GM23248 (cell line): Measurements from ENCODE around the gene CTNNA3. TPM values are rescaled to one million over a fixed set of nuclear protein-coding genes. Genes with fewer than 3 reads are reported as not detected.

ENCODE experiments used
- DNase-seq: peaks from one replicate; pipeline ENCODE4 v3.0.0-alpha.2; 2015
- H2AFZ ChIP-seq: fragments of 200-600 bp; sonication (generic); 2 replicates; pipeline ENCODE4 v1.6.1; 2016; ENCODE audit warnings: antibody characterized with exemption
- H3F3A ChIP-seq: fragments of 200-600 bp; sonication (generic); 2 replicates; pipeline ENCODE4 v1.6.1; 2016; ENCODE audit warnings: mild to moderate bottlenecking, antibody characterized with exemption, mixed run types; ENCODE audit not compliant: insufficient read depth
- H3K27ac ChIP-seq: fragments of 200-600 bp; sonication (generic); 2 replicates; pipeline ENCODE4 v1.5.1; 2016; ENCODE audit warnings: mild to moderate bottlenecking
- H3K27me3 ChIP-seq: fragments of 200-600 bp; sonication (generic); replicated peaks from 2 replicates; pipeline ENCODE4 v1.6.1; 2016; ENCODE audit warnings: mild to moderate bottlenecking; ENCODE audit not compliant: insufficient read depth
- H3K36me3 ChIP-seq: fragments of 200-600 bp; sonication (generic); 2 replicates; pipeline ENCODE4 v1.6.1; 2016; ENCODE audit warnings: low read depth, mild to moderate bottlenecking
- H3K4me1 ChIP-seq: fragments of 200-600 bp; sonication (generic); 2 replicates; pipeline ENCODE4 v1.6.1; 2016; ENCODE audit warnings: mild to moderate bottlenecking; ENCODE audit not compliant: insufficient read depth
- H3K4me2 ChIP-seq: fragments of 200-600 bp; sonication (generic); one replicate; pipeline ENCODE4 v1.6.1; 2016; ENCODE audit warnings: mild to moderate bottlenecking; ENCODE audit not compliant: unreplicated experiment
- H3K4me3 ChIP-seq: fragments of 200-600 bp; sonication (generic); 2 replicates; pipeline ENCODE4 v1.5.1; 2016; ENCODE audit warnings: mild to moderate bottlenecking
- H3K79me2 ChIP-seq: fragments of 200-600 bp; sonication (generic); 2 replicates; pipeline ENCODE4 v1.6.1; 2016; ENCODE audit warnings: mild to moderate bottlenecking; ENCODE audit not compliant: insufficient read depth
- H3K9ac ChIP-seq: fragments of 200-600 bp; sonication (generic); 2 replicates; pipeline ENCODE4 v1.6.1; 2016; ENCODE audit warnings: mild to moderate bottlenecking
- H3K9me2 ChIP-seq: fragments of 200-600 bp; sonication (generic); 2 replicates; pipeline ENCODE4 v1.6.1; 2016; ENCODE audit warnings: mixed run types, mild to moderate bottlenecking, moderate library complexity; ENCODE audit not compliant: insufficient read depth
- H3K9me3 ChIP-seq: fragments of 200-600 bp; sonication (generic); one replicate; pipeline ENCODE4 v1.6.1; 2017; ENCODE audit warnings: low read depth
- H4K20me1 ChIP-seq: fragments of 200-600 bp; sonication (generic); 2 replicates; pipeline ENCODE4 v1.6.0; 2016; ENCODE audit not compliant: insufficient read depth
- EZH2 ChIP-seq: fragments of 200-600 bp; sonication (generic); IDR thresholded peaks from 2 replicates; pipeline ENCODE4 v1.6.1; 2018; ENCODE audit warnings: antibody characterized with exemption, mild to moderate bottlenecking; ENCODE audit not compliant: insufficient read depth, poor library complexity, severe bottlenecking
- EZH2phosphoT487 ChIP-seq: fragments of 200-600 bp; sonication (generic); IDR thresholded peaks from 2 replicates; pipeline ENCODE4 v1.6.1; 2018; ENCODE audit warnings: antibody characterized with exemption, moderate library complexity, mild to moderate bottlenecking, low read depth; ENCODE audit not compliant: insufficient read depth
- WGBS, 2 experiments: methylation state at CpG; one replicate each; pipeline ENCODE4 v1.1.6; 2015 to 2017; ENCODE audit warnings: low lambda C conversion rate in 2 of 2, low coverage in 1 of 2; ENCODE audit errors: missing lambda C conversion rate in 2 of 2; 5-methylcytosine and 5-hydroxymethylcytosine counted together
- in situ Hi-C: fragments of 300-500 bp; cut with MboI; formaldehyde crosslinking; loops from 2 replicates; pipeline ENCODE4 v1.15.0; 2020
- polyA plus RNA-seq: library from polyadenylated mRNA; unstranded; fragments of >200 nt; fragmentation: Nextera tagmentation; extraction: Ambion mirVana; gene quantifications from 2 replicates; pipeline ENCODE4 v1.2.1, GENCODE V29; 2016
- total RNA-seq: library from RNA; depleted of rRNA; stranded (reverse); fragments of >200 nt; shearing (Covaris generic); gene quantifications from 2 replicates; pipeline ENCODE4 v1.2.3, GENCODE V29; 2014; rRNA removed

The CTNNA3 gene
- not detected in 2 replicates for total RNA-seq
- polyA plus RNA-seq, result not detected in 2 replicates

GRCh38 chr10:67696029-67696428, at the start of gene CTNNA3:
Gene CTNNA3, minus strand, starts transcription at chr10:67696195.
- no peak within 1 kb of the TSS for H3K4me3 ChIP-seq
- TF ChIP-seq EZH2 (no peak), EZH2phosphoT487 (no peak)
- no peak within 1 kb of the TSS for H3K4me2 ChIP-seq

DNA sequence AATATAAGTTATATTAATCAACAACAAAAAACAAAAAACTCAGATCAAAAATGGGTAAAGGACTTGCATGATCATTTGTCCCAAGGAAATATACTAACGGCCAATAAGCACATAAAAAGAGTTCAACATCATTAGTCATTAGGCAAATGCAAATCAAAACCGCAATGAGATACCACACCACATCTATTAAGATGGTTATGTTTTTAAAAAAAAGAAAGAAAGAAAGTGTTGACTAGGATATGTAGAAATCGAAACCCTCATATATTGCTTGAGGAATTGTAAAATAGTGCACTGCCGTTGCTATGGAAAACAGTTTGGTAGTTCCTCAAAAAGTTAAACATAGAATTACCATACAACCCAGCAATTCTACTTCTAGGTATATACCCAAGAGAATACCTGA, 39.4 kb upstream of the CTNNA3 start:
- WGBS, 2 experiments, result 40 to 46% methylated on average over 4 of the region's 4 CpGs
- TF ChIP-seq EZH2 (no peak), EZH2phosphoT487 (no peak)
- no peaks in the 10 kb centered on the region for H3K79me2 ChIP-seq
- H3K4me1 ChIP-seq, result no peaks in the 10 kb centered on the region
- no peaks in the 10 kb centered on the region for H3K9me3 ChIP-seq
- H4K20me1 ChIP-seq, result no peaks in the 10 kb centered on the region
- no peaks in the 10 kb centered on the region for H3K27me3 ChIP-seq
- no peaks in the 10 kb centered on the region for H3K9me2 ChIP-seq
- no peak for DNase-seq
- H3K4me2 ChIP-seq, result no peak overlapping the region
- H3K36me3 ChIP-seq, result no peaks in the 10 kb centered on the region
- no peak overlapping the region for H3K9ac ChIP-seq
- in situ Hi-C loops, result no loop called here
- no peak overlapping the region for H3K27ac ChIP-seq
- no peak overlapping the region for H2AFZ ChIP-seq
- H3F3A ChIP-seq, result no peaks in the 10 kb centered on the region
- H3K4me3 ChIP-seq, result no peak overlapping the region

More at GRCh38 chr10:67696029-67696428, at the start of gene CTNNA3:
- in situ Hi-C loops, result no loop called here
- Histone ChIP-seq H3K27me3 (peaks cover 29% of the 10 kb centered on the region), H2AFZ (no peak within 1 kb of the TSS), H3K79me2 (no peaks in the 10 kb centered on the region), H3K36me3 (no peaks in the 10 kb centered on the region), H4K20me1 (no peaks in the 10 kb centered on the region), H3K4me1 (no peaks in the 10 kb centered on the region), H3K9me2 (no peaks in the 10 kb centered on the region), H3K27ac (no peak within 1 kb of the TSS), H3K9me3 (no peaks in the 10 kb centered on the region), H3F3A (no peaks in the 10 kb centered on the region), H3K9ac (no peak within 1 kb of the TSS)
- 3 to 4% methylated on average over 6 of the region's 6 CpGs for WGBS, 2 experiments
- DNase-seq, result no peak

GRCh38 chr10:67733511-67733910, 37.5 kb upstream of the CTNNA3 start:
- WGBS, 2 experiments, result 44 to 63% methylated on average over 1 of the region's 1 CpG

GRCh38 chr10:67725567-67725966, 29.6 kb upstream of the CTNNA3 start:
- Histone ChIP-seq H4K20me1 (no peaks in the 10 kb centered on the region), H3K36me3 (no peaks in the 10 kb centered on the region), H3K4me1 (no peaks in the 10 kb centered on the region), H3K4me3 (no peak overlapping the region), H3K27ac (no peak overlapping the region), H3K9me3 (no peaks in the 10 kb centered on the region), H2AFZ (no peak overlapping the region), H3K4me2 (no peak overlapping the region), H3K9me2 (no peaks in the 10 kb centered on the region), H3F3A (no peaks in the 10 kb centered on the region), H3K79me2 (no peaks in the 10 kb centered on the region), H3K27me3 (no peaks in the 10 kb centered on the region; the same call in 1 of the 2 replicates), H3K9ac (no peak overlapping the region)
- in situ Hi-C loops, result no loop called here
- 55 to 59% methylated on average over 2 of the region's 2 CpGs for WGBS, 2 experiments
- TF ChIP-seq EZH2phosphoT487 (no peak), EZH2 (no peak)
- no peak for DNase-seq

More at GRCh38 chr10:67733511-67733910, 37.5 kb upstream of the CTNNA3 start:
- Histone ChIP-seq H3K27ac (no peak overlapping the region), H3K27me3 (no peaks in the 10 kb centered on the region), H3K9ac (no peak overlapping the region), H3K4me3 (no peak overlapping the region), H3K9me3 (no peaks in the 10 kb centered on the region), H3K4me1 (no peaks in the 10 kb centered on the region), H4K20me1 (no peaks in the 10 kb centered on the region), H3K36me3 (no peaks in the 10 kb centered on the region), H3K79me2 (no peaks in the 10 kb centered on the region), H3F3A (no peaks in the 10 kb centered on the region), H3K4me2 (no peak overlapping the region), H3K9me2 (no peaks in the 10 kb centered on the region), H2AFZ (no peak overlapping the region)
- in situ Hi-C loops, result no loop called here
- TF ChIP-seq EZH2phosphoT487 (no peak), EZH2 (no peak)
- DNase-seq, result no peak

DNA sequence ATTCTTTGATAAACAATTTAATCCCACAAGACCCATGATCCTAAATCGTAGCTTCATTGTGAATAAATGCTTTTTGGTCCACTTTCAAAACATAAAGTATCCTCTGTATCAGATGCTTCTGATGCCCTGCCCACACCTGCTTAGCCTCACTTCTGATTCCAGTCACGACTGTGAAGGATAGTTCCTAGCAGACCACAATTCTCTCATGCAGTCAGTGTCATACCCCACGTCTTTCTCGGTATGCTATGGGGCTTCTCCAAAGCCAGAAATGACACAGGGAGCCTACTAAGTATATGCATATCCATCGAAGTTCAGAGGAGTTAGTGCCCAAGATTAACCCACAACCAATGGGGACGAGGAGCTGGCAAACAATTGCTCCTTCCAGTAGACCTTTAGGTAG, 27.6 kb upstream of the CTNNA3 start:
- no peaks in the 10 kb centered on the region for H3K36me3 ChIP-seq
- TF ChIP-seq EZH2 (no peak), EZH2phosphoT487 (no peak)
- in situ Hi-C loops, result no loop called here
- H3K9me3 ChIP-seq, result no peaks in the 10 kb centered on the region
- WGBS, 2 experiments, result 22 to 26% methylated on average over 6 of the region's 6 CpGs
- H3F3A ChIP-seq, result no peaks in the 10 kb centered on the region
- no peaks in the 10 kb centered on the region for H3K4me1 ChIP-seq
- no peak for DNase-seq
- H3K4me3 ChIP-seq, result no peak overlapping the region
- H3K9me2 ChIP-seq, result no peaks in the 10 kb centered on the region
- no peak overlapping the region for H3K4me2 ChIP-seq
- no peaks in the 10 kb centered on the region for H4K20me1 ChIP-seq
- H3K27me3 ChIP-seq, result no peaks in the 10 kb centered on the region; the same call in 1 of the 2 replicates
- H3K27ac ChIP-seq, result no peak overlapping the region
- no peak overlapping the region for H3K9ac ChIP-seq
- no peak overlapping the region for H2AFZ ChIP-seq
- H3K79me2 ChIP-seq, result no peaks in the 10 kb centered on the region
